ENCODE results near the gene AMER2. TPM values are rescaled to one million over a fixed set of nuclear protein-coding genes. Genes with fewer than 3 reads are reported as not detected.
"Not testable (repeated sequence)": the region's sequence is repeated elsewhere in the genome, so short reads cannot be mapped to it uniquely, and the experiment has no call there.

Gene AMER2
- total RNA-seq, 1 donor from 2014 or later, result not detected

DNA sequence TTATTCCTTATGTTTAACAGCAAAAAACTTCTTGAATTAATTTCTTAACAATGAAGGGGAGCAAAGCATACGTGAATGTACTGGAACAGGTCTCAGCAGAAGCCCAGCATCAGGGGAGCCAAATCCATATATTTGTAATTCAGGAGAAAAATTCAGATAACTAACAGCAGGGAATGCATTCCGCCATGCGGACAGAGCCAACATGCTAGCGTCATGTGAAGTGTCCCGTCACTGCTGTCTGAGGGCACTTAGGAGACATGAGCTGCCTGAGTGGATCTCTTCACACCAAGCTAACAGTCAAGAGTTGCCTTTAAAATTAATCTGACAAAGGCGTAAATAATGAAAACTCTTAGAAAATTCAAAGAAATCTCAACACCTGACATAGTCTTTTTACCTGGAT lies 6.4 kb downstream of the AMER2 start:
- H3K9me3 Mint-ChIP-seq, result no peaks in the 10 kb centered on the region
- intact Hi-C loops (cut with micrococcal nuclease), result no loop called here
- H3K27ac Mint-ChIP-seq, result no peak overlapping the region
- H3K27me3 Mint-ChIP-seq (ENCODE audit: insufficient read depth), result peaks cover 44% of the 10 kb centered on the region
- H3K4me1 Mint-ChIP-seq (ENCODE audit: low read depth), result no peaks in the 10 kb centered on the region
- no peak for DNase-seq (ENCODE audit: low spot score)
- no peaks in the 10 kb centered on the region for H3K36me3 Mint-ChIP-seq (ENCODE audit: low read depth)
- H3K4me3 Mint-ChIP-seq, result no peak overlapping the region

DNA sequence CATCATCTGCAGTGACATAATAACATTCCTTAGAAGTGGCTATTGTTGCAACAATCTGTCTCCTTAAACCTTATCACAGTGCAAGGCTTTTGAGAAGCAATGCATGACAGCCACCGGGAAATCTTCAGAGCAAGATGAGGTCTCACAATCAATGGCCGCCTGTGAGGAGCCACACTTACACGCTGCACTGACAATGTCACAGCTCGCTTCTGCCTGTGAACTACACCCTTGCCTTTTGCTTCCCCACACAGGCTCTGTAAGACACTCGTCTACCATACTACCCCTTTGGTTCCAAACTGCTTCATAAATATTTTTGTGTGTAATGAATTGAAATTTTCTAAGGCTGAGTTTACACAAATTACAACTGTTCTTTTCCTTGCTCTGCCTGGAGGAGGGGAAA lies 6.9 kb downstream of the AMER2 start:
- H3K27ac Mint-ChIP-seq; intact Hi-C loops (cut with micrococcal nuclease); H3K4me3 Mint-ChIP-seq; H3K4me1 Mint-ChIP-seq (ENCODE audit: low read depth); H3K9me3 Mint-ChIP-seq; H3K36me3 Mint-ChIP-seq (ENCODE audit: low read depth); DNase-seq (ENCODE audit: low spot score): not testable (repeated sequence)
- H3K27me3 Mint-ChIP-seq (ENCODE audit: insufficient read depth), result peaks cover 42% of the 10 kb centered on the region

DNA sequence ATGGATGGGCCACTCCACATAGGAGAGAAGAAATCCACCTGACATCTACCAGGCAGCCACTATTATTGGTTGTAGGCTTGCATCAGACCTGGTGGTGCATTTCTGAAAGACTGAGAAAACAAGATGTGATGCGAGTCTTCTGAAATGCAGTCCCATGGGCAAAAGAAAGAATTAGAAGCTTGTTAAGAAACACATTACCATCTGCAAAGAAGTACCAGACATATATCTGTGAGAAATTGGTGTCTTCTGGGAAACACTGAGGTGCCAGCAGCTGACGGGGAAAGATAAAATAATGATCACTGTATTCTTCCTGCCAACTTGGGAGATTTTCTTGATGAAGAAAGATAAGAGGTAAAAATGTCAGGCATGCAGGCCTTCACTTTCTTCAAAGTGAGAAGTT lies 14.4 kb downstream of the AMER2 start:
- Mint-ChIP-seq H3K27ac (no peak overlapping the region), H3K4me1 (ENCODE audit: low read depth) (no peaks in the 10 kb centered on the region), H3K27me3 (ENCODE audit: insufficient read depth) (peaks cover 9% of the 10 kb centered on the region), H3K4me3 (no peak overlapping the region), H3K36me3 (ENCODE audit: low read depth) (no peaks in the 10 kb centered on the region), H3K9me3 (no peaks in the 10 kb centered on the region)
- DNase-seq (ENCODE audit: low spot score), result no peak
- intact Hi-C loops (cut with micrococcal nuclease), result no loop called here

DNA sequence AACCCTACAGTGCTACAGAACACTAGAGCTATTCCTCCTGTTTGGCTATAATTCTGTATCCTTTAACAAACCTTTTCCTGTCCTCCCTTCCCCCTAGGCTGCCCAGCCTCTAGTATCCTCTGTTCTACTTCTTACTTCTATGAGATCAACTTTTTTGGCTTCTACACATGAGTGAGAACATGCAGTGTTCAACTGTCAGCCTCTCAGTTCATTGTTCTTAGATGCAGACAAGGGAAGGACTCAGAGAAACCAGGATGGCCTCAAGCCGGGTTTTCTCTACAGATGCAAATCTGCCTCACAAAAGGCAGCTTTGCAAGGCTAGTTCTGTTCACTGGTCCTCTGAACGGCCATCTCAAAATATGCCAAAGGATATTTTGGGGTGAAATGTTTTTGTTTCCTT lies 18.4 kb downstream of the AMER2 start:
- intact Hi-C loops (cut with micrococcal nuclease), result no loop called here
- no peaks in the 10 kb centered on the region for H3K9me3 Mint-ChIP-seq
- H3K4me1 Mint-ChIP-seq (ENCODE audit: low read depth), result no peaks in the 10 kb centered on the region
- DNase-seq (ENCODE audit: low spot score), result no peak
- H3K27ac Mint-ChIP-seq, result no peak overlapping the region
- H3K27me3 Mint-ChIP-seq (ENCODE audit: insufficient read depth), result peaks cover 7% of the 10 kb centered on the region
- H3K36me3 Mint-ChIP-seq (ENCODE audit: low read depth), result no peaks in the 10 kb centered on the region
- H3K4me3 Mint-ChIP-seq, result no peak overlapping the region

DNA sequence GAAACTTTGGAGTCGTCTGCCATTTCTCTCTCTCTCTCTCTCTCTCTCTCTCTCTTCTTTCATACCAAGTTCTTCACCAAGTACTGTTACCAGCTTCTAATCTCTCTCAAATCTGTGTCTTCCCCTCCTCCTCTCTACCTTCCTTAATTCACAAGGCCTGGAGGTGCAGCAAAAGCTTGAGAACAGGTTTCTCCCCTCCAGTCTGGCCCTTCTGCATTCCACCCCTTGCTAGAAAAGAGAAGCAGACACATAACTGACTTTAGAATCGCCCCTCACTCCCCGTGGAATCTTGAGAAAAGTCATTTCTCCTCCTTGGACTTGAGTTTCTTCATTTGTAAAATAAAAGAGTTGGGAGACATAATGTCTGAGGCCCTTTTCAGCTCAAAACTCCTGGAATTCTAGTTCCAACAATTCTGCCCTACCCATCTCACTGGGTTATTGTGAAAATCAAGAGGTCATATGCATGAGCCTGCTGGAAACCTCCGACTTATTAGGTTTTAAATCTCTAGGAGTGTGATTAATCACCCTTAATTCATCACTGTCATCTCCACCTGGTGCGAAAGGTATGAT lies 20.4 kb downstream of the AMER2 start:
- Mint-ChIP-seq H3K27me3 (ENCODE audit: insufficient read depth) (peaks cover 5% of the 10 kb centered on the region), H3K27ac (no peak overlapping the region), H3K9me3 (no peaks in the 10 kb centered on the region), H3K4me3 (no peak overlapping the region), H3K36me3 (ENCODE audit: low read depth) (no peaks in the 10 kb centered on the region), H3K4me1 (ENCODE audit: low read depth) (no peaks in the 10 kb centered on the region)
- no peak for DNase-seq (ENCODE audit: low spot score)
- intact Hi-C loops (cut with micrococcal nuclease), result no loop called here

DNA sequence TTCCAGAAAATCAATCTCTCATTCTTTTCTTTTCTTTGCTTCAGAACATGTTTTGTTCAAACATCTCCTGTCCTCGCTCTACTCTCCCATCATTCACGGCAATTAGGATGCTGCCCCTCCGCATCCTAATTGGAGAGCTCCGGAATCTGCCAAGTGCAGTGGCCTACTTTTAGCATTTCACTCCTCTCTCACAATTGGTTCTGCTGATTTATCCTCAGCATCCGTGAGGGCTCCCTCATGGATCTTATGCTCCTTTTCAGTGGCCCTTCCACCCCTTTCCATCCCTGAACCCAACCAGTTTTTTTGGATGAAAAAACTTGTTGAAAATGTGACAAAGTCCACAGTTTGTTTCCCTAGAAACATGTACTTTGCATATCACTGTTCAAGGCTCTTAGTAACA lies 22.4 kb downstream of the AMER2 start:
- DNase-seq (ENCODE audit: low spot score), result no peak
- intact Hi-C loops (cut with micrococcal nuclease), result no loop called here
- no peak overlapping the region for H3K27ac Mint-ChIP-seq
- H3K9me3 Mint-ChIP-seq, result no peaks in the 10 kb centered on the region
- H3K27me3 Mint-ChIP-seq (ENCODE audit: insufficient read depth), result peaks cover 7% of the 10 kb centered on the region
- no peak overlapping the region for H3K4me3 Mint-ChIP-seq
- H3K36me3 Mint-ChIP-seq (ENCODE audit: low read depth), result no peaks in the 10 kb centered on the region
- H3K4me1 Mint-ChIP-seq (ENCODE audit: low read depth), result no peaks in the 10 kb centered on the region

DNA sequence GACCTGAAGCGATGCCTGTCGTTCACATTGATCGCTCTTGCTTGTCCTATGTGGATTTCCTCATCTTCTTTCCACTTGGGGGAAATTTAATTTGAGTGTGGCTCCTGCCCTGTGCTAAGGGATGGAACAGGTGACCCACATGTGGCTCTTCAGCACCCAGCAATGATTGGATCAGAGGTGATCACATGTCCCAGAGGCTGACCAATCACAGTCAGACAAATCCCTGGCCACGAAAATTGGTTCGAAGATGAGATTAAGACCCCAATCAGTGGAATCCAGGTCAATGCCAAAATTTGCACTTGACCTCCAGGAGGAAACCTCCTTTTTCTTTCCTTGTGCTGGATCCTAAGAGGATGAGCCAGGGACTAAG lies 23.7 kb downstream of the AMER2 start:
- H3K36me3 Mint-ChIP-seq (ENCODE audit: low read depth), result no peaks in the 10 kb centered on the region
- no peak overlapping the region for H3K27ac Mint-ChIP-seq
- no peak overlapping the region for H3K4me3 Mint-ChIP-seq
- intact Hi-C loops (cut with micrococcal nuclease), result no loop called here
- no peak for DNase-seq (ENCODE audit: low spot score)
- H3K9me3 Mint-ChIP-seq, result no peaks in the 10 kb centered on the region
- no peaks in the 10 kb centered on the region for H3K4me1 Mint-ChIP-seq (ENCODE audit: low read depth)
- H3K27me3 Mint-ChIP-seq (ENCODE audit: insufficient read depth), result peaks cover 10% of the 10 kb centered on the region

DNA sequence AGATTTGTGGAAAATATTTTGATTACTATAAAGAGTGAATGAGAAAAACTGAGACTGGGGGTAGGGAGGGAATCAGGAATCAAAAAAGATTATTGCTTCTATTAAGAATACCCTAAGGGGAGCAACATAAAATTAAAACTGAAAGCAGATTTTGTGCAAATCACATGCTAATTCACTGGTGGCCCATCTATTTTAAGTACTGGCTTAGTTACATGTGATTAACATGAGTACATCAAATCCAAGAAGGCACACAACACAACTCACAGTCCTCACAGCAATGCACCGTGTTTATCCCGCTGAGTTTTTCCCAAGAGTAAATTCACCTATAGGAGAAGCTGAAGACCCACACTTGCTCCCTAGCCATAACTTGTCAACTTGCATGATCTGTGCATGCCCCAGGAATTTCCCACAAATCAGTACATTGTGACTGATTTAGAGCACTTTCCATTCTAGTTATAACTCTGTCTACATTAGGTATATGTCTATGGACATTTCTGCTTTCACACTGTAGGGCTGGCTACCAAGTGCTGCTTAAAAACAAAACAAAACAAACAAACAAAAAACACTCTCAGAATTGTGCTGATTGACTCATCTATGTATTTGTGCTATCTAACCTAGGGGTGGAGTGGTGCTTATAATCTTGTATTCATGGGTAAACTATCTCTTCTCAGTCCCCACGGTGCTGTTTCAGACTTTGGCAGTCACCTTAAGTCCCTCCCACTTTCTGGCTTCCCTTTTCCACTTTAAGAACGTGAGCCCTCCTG lies 24.3 kb downstream of the AMER2 start:
- DNase-seq (ENCODE audit: low spot score), result no peak
- Mint-ChIP-seq H3K27ac (no peak overlapping the region), H3K4me3 (no peak overlapping the region), H3K4me1 (ENCODE audit: low read depth) (no peaks in the 10 kb centered on the region), H3K36me3 (ENCODE audit: low read depth) (no peaks in the 10 kb centered on the region), H3K9me3 (no peaks in the 10 kb centered on the region), H3K27me3 (ENCODE audit: insufficient read depth) (peaks cover 10% of the 10 kb centered on the region)
- intact Hi-C loops (cut with micrococcal nuclease), result no loop called here

DNA sequence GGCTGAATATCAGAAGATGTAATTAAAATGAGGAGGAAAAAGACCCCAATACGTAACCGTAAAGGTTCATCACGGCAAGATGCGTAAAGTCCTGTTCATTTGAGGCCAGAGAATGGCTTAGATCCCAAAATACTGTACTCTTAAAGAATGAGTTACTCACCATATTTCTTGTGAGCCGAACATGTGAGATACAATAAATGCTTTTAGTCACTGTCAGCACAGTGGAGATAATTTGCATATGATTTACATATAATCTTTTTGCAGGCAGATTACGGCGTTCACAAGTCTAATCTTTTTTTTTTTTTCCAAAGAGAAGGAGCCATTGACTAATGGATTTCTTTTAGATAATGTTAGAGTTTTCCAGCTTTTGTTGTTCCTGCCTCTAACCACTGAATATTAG lies 28.4 kb downstream of the AMER2 start:
- Mint-ChIP-seq H3K27me3 (ENCODE audit: insufficient read depth) (peaks cover 6% of the 10 kb centered on the region), H3K27ac (no peak overlapping the region), H3K36me3 (ENCODE audit: low read depth) (no peaks in the 10 kb centered on the region), H3K9me3 (no peaks in the 10 kb centered on the region), H3K4me3 (no peak overlapping the region), H3K4me1 (ENCODE audit: low read depth) (no peaks in the 10 kb centered on the region)
- intact Hi-C loops (cut with micrococcal nuclease), result no loop called here
- DNase-seq (ENCODE audit: low spot score), result no peak

DNA sequence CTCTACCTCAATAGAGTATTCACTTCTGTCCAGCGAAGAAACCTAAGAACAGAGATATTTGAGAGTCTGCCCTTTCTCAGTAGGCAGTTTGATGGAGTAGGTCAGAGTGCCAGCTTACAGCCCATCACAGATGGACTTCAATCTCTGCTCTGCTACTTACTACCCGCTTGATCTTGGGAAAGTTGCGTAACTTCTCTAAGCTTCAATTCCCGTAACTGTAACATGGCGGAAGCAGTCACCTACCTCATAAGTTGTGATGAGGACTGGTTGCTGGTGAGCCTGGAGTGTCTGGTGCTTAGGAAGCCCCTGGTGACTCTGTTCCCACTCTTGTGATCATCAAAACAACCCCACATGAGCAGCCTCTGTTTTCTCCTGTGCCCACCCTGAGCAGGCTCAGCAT lies 31.0 kb downstream of the AMER2 start:
- Mint-ChIP-seq H3K36me3 (ENCODE audit: low read depth) (no peaks in the 10 kb centered on the region), H3K27me3 (ENCODE audit: insufficient read depth) (peaks cover 19% of the 10 kb centered on the region), H3K4me1 (ENCODE audit: low read depth) (no peaks in the 10 kb centered on the region), H3K9me3 (no peaks in the 10 kb centered on the region), H3K27ac (no peak overlapping the region), H3K4me3 (no peak overlapping the region)
- no peak for DNase-seq (ENCODE audit: low spot score)
- intact Hi-C loops (cut with micrococcal nuclease), result no loop called here

DNA sequence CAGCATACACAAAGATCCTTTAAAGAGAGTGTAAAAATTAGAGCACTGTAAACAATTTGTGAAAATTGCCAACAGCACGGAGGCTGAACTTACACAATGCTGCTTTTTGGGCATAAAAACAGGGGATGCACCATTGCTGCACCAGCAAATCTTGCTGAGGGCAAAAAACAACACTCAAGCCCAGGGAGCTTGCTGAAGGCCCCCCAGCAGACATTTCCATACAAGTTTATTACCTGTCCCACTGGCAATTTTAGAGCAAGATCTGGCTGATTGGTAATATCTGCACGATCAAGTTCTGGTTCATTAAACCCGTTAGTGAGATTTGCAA lies 34.3 kb downstream of the AMER2 start:
- intact Hi-C loops (cut with micrococcal nuclease), result no loop called here
- H3K27ac Mint-ChIP-seq, result no peak overlapping the region

DNA sequence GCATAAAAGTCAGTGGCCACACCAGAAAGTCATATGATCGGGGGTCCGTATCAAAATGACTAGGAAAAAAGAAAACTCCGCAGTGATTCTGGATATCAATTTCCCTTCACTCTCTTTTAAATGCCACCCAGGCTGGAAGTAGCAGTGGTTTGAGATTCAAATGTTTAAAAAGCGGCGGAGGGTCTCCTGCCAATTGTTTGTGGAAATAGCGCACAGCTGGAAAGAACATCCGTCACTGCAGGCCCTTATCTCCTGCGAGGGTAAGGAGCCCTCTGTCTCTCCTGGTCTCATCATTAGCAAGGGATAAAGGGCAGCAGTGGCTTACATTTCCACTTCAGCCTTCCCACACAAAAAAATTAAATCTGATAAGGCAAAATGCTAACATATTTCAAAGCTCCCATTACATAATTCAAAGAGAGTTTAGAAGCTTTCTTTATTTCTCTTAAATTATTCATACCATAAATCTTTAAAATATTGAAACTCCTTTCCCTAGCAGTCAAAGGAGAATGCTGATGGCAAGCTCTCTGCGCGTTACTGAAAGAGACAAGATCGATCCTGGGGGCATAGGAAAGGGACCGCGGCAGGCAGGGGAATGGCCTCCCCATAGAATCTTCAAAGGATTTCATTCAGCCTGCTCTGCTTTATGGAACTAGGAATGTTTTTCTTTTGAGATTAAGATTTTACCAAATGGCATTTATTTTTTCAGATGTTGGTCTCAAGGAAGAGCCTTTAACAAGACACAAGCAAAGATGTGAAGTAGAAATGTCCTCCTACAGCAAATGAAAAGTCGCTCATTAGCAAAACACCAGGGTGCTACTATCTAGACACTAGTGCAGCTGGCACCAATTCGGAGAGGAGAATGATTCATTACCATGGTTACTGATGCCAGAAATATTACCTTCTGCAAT lies 35.0 kb downstream of the AMER2 start:
- Mint-ChIP-seq H3K27me3 (ENCODE audit: insufficient read depth) (peaks cover 19% of the 10 kb centered on the region), H3K36me3 (ENCODE audit: low read depth) (no peaks in the 10 kb centered on the region), H3K4me1 (ENCODE audit: low read depth) (no peaks in the 10 kb centered on the region)

More for the DNA sequence above, 34.3 kb downstream of the AMER2 start:
- H3K9me3 Mint-ChIP-seq, result no peaks in the 10 kb centered on the region
- DNase-seq (ENCODE audit: low spot score), result no peak
- H3K4me3 Mint-ChIP-seq, result no peak overlapping the region
- peaks cover 19% of the 10 kb centered on the region for H3K27me3 Mint-ChIP-seq (ENCODE audit: insufficient read depth)
- H3K36me3 Mint-ChIP-seq (ENCODE audit: low read depth), result no peaks in the 10 kb centered on the region
- H3K4me1 Mint-ChIP-seq (ENCODE audit: low read depth), result no peaks in the 10 kb centered on the region

DNA sequence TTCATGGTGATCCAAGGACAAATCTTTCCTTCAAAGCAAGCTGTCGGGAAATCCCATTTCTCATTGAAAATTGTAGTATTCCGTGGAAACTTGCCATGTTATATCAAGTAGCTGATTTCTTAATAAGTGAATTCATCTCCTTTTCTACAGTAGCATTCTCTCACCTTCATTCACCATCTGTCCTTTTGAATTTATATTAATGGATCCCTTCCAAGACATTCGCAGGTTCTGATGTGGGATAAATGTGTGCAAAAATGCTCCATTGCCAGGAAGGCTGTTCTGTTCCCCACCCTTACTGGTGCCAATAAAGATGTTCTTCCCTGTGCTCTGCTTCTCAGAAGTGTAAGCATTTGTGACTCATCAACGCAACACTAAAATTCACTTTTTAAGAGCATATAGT lies 36.2 kb downstream of the AMER2 start:
- DNase-seq (ENCODE audit: low spot score), result no peak
- H3K4me1 Mint-ChIP-seq (ENCODE audit: low read depth), result no peaks in the 10 kb centered on the region
- no peaks in the 10 kb centered on the region for H3K9me3 Mint-ChIP-seq
- H3K27me3 Mint-ChIP-seq (ENCODE audit: insufficient read depth), result peaks cover 19% of the 10 kb centered on the region
- H3K27ac Mint-ChIP-seq, result no peak overlapping the region
- no peaks in the 10 kb centered on the region for H3K36me3 Mint-ChIP-seq (ENCODE audit: low read depth)
- no peak overlapping the region for H3K4me3 Mint-ChIP-seq
- intact Hi-C loops (cut with micrococcal nuclease), result no loop called here

More for the DNA sequence above, 35.0 kb downstream of the AMER2 start:
- Mint-ChIP-seq H3K9me3 (no peaks in the 10 kb centered on the region), H3K27ac (no peak overlapping the region), H3K4me3 (no peak overlapping the region)
- intact Hi-C loops (cut with micrococcal nuclease), result no loop called here
- no peak for DNase-seq (ENCODE audit: low spot score)
